GM19463 (cell line): Measurements from ENCODE around the gene SLC25A43.

Source experiments
- ATAC-seq: cut with Tn5 transposase; IDR thresholded peaks from one replicate; pipeline ENCODE4 v1.9.1; 2021; ENCODE audit warnings: mild to moderate bottlenecking, moderate library complexity; ENCODE audit not compliant: unreplicated experiment

SLC25A43 gene

GRCh38 chrX:119495734-119496726, 96.9 kb downstream of the SLC25A43 start:
- ATAC-seq: no peak

- no peak for ATAC-seq
Observed at GRCh38 chrX:119497185-119497584, 98.0 kb downstream of the SLC25A43 start.

- no peak for ATAC-seq
Observed at GRCh38 chrX:119500061-119500800, 101.1 kb downstream of the SLC25A43 start.

DNA sequence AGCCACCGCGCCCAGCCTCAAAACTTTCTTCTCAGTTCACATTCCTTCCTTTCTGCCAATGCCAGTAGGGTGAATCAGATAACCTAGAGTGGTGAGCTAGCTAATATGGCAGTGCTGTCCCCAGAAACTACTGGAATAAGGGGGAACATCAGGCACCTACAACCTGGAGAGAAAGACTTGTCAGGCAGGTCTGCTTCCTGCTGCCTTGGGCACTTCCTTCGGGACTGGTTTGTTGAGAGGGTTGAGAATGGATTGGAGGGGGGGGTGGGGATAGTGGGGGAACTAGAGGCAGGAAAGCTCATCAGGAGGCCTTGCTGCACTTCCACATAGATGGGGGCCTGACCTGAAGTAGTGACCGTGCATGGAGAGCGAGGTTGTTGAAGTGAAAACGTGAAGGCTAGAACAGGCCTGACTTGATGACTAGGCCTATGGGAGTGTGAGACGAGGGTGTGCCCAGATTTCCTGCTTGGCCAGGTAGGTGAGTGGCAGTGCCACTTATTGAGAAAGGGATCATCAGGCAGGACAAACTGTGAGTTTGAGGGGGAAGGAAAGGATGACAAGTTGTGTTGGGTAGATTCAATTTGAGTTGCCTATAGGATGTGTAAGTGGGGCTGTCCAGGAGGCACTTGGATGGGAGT, 102.5 kb downstream of the SLC25A43 start:
- ATAC-seq: no peak

DNA sequence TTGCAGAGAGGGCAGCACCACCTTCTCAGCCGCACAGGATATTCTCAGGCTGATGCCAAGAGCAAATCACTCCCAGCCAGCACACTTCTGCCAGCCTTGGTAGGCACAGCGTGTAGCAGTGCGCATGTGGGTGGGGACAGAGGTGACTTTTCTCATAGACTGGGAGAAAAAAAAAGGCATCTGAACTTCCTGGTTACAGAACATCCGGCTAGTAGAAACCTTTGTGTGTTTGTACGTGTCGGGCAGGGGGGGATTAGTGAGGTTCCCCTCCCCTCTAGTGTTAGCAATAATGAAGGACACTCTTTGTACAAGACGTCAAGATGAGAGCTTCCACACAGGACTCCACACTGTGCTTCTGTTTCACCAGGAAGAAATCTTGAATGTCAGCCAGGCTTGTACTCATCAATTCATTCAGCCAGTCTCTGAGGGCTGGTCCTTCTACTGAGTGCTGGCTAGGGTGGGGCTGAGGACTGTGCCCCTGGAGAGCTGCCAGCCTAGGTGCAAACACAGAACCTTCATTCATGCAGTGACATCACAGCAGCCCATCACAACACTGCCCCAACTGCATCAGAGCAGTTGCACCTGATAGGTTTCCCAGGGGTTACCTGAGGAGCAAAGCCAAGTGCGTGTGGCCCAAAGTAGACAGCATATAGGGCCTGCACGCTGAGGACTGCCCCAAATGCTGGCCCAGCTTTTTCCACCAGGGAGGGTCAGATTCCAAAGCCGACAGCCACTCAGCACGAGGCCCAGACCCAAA, 103.8 kb downstream of the SLC25A43 start:
- no peak for ATAC-seq

DNA sequence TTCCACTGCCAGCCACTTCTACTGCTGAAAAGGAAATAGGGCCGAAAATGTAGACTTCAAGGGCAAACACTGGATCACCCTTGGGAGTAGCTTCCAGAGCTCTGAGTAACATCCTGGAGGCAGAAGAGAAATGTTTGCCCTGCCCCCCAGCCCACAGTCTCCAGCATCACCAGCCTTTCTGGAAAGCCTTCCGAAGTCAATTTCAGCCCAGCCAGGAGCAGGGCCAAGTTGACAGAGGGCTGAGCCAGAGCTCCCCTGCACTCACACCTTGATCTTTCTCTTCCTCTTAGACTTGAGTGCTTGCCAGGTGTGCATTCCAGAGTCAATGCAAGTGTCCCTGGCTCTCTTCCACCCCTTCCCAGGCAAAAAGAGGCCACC, 104.3 kb downstream of the SLC25A43 start:
- ATAC-seq: no peak
